ENCODE measurements around the gene CLEC9A. TPM values are rescaled to one million over a fixed set of nuclear protein-coding genes. Genes with fewer than 3 reads are reported as not detected.

The CLEC9A gene
- polyA plus RNA-seq, 1 donor from 2014 or later, result not detected

DNA sequence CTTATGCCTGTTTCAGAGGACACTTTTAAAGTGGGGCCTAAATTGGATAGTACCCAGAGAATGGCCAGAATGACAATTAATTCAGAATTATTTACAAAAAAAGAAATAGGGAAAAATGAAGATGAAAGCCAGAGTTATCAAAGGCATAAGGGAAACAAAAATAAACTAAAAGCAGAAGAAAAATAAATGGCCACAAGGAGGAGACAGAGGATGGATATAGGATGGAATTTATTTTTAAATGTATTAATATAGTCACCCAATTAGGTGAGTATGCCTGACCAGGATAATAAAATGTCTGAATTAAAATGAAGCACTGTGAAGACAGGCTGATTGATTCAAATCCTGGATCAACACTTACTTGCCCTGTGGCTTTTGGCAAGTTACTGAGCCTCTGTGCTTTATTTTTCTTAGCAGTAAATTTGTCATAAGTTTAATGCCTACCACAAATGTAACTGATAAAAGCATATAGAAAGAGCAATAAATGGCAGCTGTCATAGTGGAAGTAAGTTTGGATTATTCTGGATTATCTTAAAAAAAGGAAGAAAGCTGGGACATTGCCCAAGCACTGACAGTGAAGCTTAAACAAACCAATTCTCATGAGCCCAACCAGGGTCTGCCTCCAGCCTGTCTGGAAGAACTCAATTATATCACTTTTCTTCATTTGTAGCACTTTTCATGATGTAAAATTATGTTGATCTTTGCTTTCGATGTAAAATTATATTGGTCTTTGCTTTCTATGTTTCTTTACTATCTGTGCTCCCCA is 3.5 kb downstream of the CLEC9A start:
- peaks cover 0 to 2% (median 0%) of the 10 kb centered on the region in 3 donors for H3K4me1 Mint-ChIP-seq
- no peak overlapping the region for H3K27ac Mint-ChIP-seq
- no peaks in the 10 kb centered on the region for H3K9me3 Mint-ChIP-seq
- H3K36me3 Mint-ChIP-seq, result no peaks in the 10 kb centered on the region
- no peak overlapping the region for H3K4me3 Mint-ChIP-seq
- H3K27me3 Mint-ChIP-seq, result peaks cover 10% of the 10 kb centered on the region

DNA sequence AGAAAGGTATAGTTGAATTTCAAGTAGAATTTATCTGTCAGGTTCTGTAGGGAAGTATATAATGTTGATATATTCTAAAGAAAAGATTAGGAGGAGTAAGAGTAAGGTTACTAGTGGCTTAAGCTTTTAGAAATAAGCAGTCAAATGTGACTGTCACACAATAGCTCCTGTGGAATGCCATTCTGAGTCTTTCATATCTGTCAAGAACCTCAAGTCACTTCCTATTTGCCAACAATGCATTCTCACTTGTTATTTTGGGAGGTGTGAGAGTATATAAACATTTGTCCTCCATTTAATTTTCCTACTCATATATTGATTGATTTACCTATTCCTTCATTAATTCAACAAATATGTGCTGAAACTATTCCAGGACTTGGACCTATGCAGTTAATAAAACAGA is 11.7 kb downstream of the CLEC9A start:
- Mint-ChIP-seq H3K36me3 (no peaks in the 10 kb centered on the region), H3K27ac (no peak overlapping the region), H3K4me3 (no peak overlapping the region), H3K4me1 (no peaks in the 10 kb centered on the region), H3K27me3 (peaks cover 27% of the 10 kb centered on the region), H3K9me3 (no peaks in the 10 kb centered on the region)

DNA sequence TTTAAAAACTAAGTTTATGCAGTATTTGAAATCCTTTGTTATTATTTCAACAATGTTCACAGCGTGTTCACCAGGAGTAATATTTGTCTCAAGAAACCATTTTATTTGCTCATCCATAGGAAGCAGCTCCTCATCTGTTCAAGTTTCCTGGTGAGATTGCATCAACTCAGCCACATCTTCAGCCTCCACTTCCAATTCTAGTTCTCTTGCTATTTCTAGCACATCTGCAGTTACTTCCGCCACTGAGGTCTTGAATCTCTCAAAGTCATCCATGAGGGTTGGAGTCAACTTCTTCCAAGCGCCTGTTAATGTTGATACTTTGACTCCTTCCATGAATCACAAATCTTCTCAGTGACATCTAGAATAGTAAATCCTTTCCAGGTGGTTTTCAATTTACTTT is 18.0 kb downstream of the CLEC9A start:
- peaks cover 28% of the 10 kb centered on the region for H3K27me3 Mint-ChIP-seq
- peaks cover 1% of the 10 kb centered on the region for H3K36me3 Mint-ChIP-seq
- no peak overlapping the region for H3K27ac Mint-ChIP-seq
- peaks cover 0 to 4% (median 3%) of the 10 kb centered on the region in 3 donors for H3K9me3 Mint-ChIP-seq
- H3K4me3 Mint-ChIP-seq, result no peak overlapping the region
- H3K4me1 Mint-ChIP-seq, result peaks cover 3 to 7% (median 7%) of the 10 kb centered on the region in 3 donors

DNA sequence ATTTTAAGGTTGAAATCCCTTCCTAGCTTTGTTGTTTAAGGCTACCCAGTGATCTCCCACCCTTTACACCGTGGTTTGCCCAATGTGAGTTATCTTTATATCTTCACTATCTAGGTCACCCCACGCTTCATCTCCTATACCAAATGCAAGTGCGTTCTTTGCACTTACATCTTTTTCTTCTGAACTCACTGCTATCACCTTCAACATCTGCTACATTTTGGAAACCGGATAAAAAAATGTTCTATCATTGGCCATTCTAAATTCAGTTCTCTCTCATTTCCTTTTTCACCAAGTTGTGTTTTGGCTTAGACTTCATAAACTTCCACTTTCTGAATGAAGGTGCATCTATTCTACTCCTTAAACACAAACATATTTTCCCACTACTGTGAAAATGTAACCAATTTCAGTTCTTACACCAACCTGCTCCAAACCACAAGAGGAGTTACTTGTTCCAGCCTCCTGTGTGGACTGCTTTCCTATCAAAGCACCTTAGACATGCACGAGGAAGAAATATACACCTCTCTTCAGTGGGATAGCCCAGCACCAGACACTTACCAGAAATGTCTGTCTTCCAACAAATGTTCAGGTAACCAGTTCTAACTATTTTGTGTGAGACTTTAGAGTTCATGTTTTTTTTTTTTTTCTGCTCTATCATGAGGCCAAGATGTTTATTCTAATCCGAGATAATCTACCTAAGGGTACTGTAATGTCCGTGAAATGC is 21.9 kb downstream of the CLEC9A start:
- Mint-ChIP-seq H3K27ac (no peak overlapping the region), H3K36me3 (peaks cover 1% of the 10 kb centered on the region), H3K9me3 (peaks cover 3 to 5% (median 4%) of the 10 kb centered on the region in 3 donors), H3K4me3 (peak overlapping the region in 1 of 4 donors; percentile 19), H3K27me3 (peaks cover 21% of the 10 kb centered on the region), H3K4me1 (peaks cover 3 to 7% (median 7%) of the 10 kb centered on the region in 3 donors)

DNA sequence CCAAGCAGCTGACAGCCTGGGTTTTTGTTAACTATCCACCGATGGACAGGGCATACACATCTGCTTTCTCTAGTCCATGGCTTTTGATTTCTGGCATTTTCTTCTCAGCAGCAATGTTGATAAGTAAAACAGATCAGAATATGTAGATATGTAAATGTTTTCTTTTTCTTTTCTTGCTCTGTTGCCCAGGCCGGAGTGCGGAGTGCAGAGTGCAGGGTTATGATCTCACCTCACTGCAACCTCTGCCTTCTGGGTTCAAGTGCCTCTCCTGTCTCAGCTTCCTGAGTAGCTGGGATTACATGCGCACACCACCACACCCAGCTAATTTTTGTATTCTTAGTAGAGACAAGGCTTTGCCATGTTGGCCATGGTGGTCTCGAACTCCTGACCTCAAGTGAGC is 27.9 kb downstream of the CLEC9A start:
- Mint-ChIP-seq H3K36me3 (no peaks in the 10 kb centered on the region), H3K27me3 (peaks cover 14% of the 10 kb centered on the region), H3K9me3 (peaks cover 0 to 5% (median 0%) of the 10 kb centered on the region in 3 donors), H3K4me3 (no peak overlapping the region), H3K4me1 (peaks cover 0 to 3% (median 0%) of the 10 kb centered on the region in 3 donors), H3K27ac (no peak overlapping the region)

DNA sequence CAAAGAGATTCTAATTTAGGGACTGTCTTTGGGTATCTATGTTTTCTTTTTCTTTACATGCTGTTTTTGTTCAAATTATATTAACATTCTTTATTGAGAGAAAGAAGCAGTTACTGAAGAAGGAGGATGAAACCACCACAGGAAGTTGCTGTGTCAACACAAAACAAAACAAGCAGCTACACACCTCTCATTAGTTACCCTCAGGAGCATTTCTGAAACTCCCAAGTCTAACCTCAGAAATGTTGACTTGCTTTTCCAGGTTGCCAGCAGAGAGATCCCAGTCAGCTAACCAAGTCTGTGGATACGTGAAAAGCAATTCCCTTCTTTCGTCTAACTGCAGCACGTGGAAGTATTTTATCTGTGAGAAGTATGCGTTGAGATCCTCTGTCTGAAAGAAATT is 34.8 kb downstream of the CLEC9A start:
- Mint-ChIP-seq H3K9me3 (no peaks in the 10 kb centered on the region), H3K36me3 (no peaks in the 10 kb centered on the region), H3K4me3 (no peak overlapping the region), H3K27me3 (peaks cover 28% of the 10 kb centered on the region), H3K27ac (peak overlapping the region in 1 of 3 donors; percentile 11), H3K4me1 (peaks cover under 1 to 15% (median 4%) of the 10 kb centered on the region in 3 donors)

DNA sequence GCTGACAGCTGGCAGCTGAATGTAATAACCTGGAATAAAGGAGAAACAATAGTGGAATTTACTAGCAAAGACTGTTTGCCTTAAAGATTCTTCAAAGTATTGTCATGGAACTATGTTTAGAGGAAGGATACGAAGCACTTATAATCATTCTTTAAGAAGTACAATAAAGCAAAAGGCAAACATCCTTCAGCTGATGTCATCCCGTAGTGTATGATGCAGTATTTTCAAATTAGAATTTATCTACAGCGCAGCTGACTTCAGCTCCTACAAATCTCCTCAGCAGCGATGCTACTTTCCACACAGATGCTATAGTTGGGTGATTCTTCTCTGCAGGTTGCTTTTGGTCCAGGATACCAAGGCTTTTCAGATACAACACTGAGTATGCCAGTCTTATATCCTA is 36.8 kb downstream of the CLEC9A start:
- Mint-ChIP-seq H3K4me3 (no peak overlapping the region), H3K9me3 (no peaks in the 10 kb centered on the region), H3K4me1 (peaks cover 5 to 21% (median 6%) of the 10 kb centered on the region in 3 donors), H3K27me3 (peaks cover 37% of the 10 kb centered on the region), H3K27ac (no peak overlapping the region), H3K36me3 (no peaks in the 10 kb centered on the region)

DNA sequence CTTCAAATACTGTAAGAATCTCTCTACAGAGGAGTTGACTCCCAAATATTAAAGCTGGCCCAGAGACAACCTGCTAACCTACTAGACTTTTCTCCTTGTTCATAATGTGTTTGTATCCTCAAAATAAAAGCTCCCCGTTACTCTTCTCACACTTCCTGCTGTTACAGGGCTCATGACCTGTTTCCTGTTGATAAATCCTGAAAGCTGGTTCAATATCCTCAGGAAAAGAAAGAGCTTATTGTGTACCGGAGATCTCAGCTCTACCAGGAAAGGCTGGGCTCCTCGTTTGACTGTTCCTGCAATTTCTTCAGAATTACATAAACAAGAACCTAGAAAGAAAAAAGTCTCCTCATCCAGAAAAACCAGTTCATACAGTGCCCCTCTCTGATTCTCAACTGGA is 37.5 kb downstream of the CLEC9A start:
- Mint-ChIP-seq H3K36me3 (no peaks in the 10 kb centered on the region), H3K4me1 (peaks cover 5 to 21% (median 6%) of the 10 kb centered on the region in 3 donors), H3K27ac (no peak overlapping the region), H3K9me3 (no peaks in the 10 kb centered on the region), H3K4me3 (no peak overlapping the region), H3K27me3 (peaks cover 34% of the 10 kb centered on the region)

DNA sequence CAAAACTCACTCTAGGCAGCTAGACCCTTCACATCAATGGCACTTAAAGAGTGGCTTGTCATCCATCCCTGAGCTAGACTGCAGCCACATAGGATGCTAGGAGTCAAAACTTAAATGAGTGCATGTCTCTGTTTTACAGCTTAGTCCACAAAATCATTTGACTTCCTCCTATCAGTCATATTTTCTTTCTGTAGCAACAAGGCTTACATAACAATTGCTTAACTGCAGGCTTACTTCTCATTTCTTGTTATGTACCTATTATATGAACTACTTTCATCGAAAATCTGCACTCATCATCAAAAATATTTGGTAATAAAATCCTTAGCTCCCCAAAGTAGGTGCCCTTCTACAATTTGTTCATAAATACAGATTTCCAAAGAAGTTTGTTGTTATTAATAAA is 38.2 kb downstream of the CLEC9A start:
- Mint-ChIP-seq H3K27me3 (peaks cover 36% of the 10 kb centered on the region), H3K27ac (no peak overlapping the region), H3K4me1 (peaks cover 5 to 21% (median 6%) of the 10 kb centered on the region in 3 donors), H3K4me3 (no peak overlapping the region), H3K9me3 (no peaks in the 10 kb centered on the region), H3K36me3 (no peaks in the 10 kb centered on the region)

DNA sequence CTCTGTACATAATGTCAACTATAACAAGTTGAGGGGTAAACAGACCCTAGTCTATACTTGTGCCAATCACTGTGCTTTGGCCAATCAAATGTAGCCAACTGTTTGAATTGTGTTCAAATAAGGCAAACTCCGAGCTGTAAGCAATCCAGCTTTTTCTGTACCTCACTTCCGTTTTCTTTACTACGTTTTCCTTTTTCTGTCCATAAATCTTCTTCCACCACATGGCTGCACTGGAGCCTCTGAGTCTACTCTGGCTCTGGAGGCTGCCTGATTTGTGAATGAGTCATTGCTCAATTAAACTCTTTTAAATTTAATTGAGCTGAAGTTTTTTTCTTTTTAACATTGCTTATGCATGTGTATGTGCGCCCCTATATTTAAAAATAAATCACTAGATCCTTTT is 38.6 kb downstream of the CLEC9A start:
- Mint-ChIP-seq H3K9me3 (no peaks in the 10 kb centered on the region), H3K36me3 (no peaks in the 10 kb centered on the region), H3K4me1 (peaks cover 5 to 21% (median 6%) of the 10 kb centered on the region in 3 donors), H3K27me3 (peaks cover 36% of the 10 kb centered on the region), H3K4me3 (no peak overlapping the region), H3K27ac (no peak overlapping the region)

DNA sequence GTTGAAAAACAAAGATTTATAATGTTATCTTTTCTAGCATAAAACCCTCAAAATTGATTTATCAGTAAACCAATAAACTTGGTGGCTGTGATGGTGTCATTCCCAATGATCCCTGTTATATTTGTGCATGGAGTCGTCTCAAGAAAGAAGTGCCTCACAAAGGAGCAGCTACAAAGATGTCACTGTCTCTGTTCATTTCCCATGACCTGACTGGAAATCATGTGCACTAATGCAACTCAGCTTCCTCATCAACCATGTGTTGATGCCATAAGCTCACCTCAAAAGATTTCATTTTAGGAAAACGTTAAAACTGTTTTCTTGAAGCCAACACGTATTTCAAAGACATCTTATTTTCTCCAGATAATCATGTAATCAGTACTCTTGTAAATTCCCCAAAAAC is 39.5 kb downstream of the CLEC9A start:
- H3K27me3 Mint-ChIP-seq, result peaks cover 35% of the 10 kb centered on the region
- H3K9me3 Mint-ChIP-seq, result no peaks in the 10 kb centered on the region
- H3K36me3 Mint-ChIP-seq, result no peaks in the 10 kb centered on the region
- H3K4me1 Mint-ChIP-seq, result peaks cover 5 to 21% (median 6%) of the 10 kb centered on the region in 3 donors
- no peak overlapping the region for H3K27ac Mint-ChIP-seq
- no peak overlapping the region for H3K4me3 Mint-ChIP-seq

DNA sequence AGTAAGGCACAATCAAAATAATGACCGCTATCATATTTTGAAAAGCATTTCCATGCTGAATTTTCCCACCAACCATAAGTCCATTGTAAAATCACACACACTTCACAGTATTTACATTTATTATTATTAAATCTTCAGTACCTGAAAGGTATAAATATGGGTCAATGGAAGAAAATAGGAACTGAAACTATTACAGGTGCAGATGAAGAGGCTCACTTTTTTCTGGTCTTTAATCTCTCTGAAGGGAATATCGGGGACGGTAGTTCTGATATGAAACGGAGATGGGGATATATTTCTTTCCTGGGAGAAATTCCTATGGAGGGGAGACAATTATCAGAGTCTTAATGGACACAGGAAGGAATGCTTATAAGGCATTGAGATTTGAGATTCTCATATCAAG is 39.9 kb downstream of the CLEC9A start:
- peaks cover 35% of the 10 kb centered on the region for H3K27me3 Mint-ChIP-seq

DNA sequence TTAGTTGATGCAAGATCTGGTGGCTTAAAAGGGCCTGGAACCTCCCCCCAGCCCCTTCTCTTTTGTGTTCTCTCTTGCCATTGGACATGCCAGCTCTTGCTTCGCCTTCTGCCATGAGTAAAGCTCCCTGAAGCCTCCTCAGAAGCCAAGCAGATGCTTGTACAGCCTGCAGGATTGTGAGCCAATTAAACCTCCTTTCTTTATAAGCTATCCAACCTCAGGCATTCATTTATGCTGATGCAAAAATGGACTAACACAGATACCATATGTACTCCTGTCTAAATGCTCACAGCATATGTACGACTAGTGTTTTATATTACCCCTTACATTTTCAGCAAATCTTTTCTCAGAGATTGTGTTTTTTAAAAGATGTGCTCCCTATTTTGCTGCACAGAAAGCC is 41.6 kb downstream of the CLEC9A start:
- H3K27ac Mint-ChIP-seq, result no peak overlapping the region
- no peaks in the 10 kb centered on the region for H3K9me3 Mint-ChIP-seq
- peaks cover 5 to 21% (median 6%) of the 10 kb centered on the region in 3 donors for H3K4me1 Mint-ChIP-seq
- no peak overlapping the region for H3K4me3 Mint-ChIP-seq
- peaks cover 30% of the 10 kb centered on the region for H3K27me3 Mint-ChIP-seq
- no peaks in the 10 kb centered on the region for H3K36me3 Mint-ChIP-seq

More for the DNA sequence above, 39.9 kb downstream of the CLEC9A start:
- Mint-ChIP-seq H3K4me3 (no peak overlapping the region), H3K36me3 (no peaks in the 10 kb centered on the region), H3K9me3 (no peaks in the 10 kb centered on the region), H3K4me1 (peaks cover 5 to 21% (median 6%) of the 10 kb centered on the region in 3 donors), H3K27ac (no peak overlapping the region)

DNA sequence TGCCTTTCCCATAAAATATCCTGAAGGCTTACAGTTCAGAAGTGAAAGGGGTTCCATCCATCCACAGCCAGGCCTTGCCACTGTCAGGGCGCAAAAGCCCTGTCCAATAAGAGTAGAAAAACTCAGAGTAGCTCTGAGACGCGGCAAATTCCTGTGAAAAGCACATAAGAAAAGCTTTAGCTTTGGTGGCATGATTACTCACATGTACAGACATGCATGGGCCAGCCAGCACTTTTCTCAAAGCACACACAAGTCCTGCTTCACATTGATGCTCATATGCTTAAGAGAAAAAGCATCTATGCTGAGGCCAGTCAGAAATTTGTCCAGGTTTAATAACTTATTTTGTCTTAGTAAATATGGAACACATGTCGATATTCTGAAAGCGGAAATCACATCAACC is 42.8 kb downstream of the CLEC9A start:
- Mint-ChIP-seq H3K4me3 (no peak overlapping the region), H3K9me3 (no peaks in the 10 kb centered on the region), H3K36me3 (no peaks in the 10 kb centered on the region), H3K27me3 (peaks cover 23% of the 10 kb centered on the region), H3K4me1 (peaks cover 5 to 20% (median 6%) of the 10 kb centered on the region in 3 donors), H3K27ac (no peak overlapping the region)

DNA sequence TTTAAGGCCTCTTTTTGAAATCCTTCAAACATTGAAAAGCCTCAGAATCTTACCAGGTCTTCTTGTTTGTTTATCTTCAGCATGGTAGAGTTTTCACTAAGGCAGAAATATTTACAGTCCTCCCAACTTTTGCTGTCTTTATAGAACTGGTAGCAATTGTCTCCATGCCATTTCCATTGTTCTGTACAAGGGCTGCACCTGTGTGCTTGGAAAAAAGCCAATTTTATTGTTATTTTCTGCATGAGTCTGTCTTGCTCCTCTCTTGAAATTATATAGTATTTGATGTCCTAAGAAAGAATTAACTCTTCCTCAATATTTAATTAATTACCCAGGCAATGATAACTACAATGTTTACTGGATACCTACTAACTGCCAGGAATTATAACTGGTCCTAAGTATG is 45.0 kb downstream of the CLEC9A start:
- no peak overlapping the region for H3K27ac Mint-ChIP-seq
- H3K27me3 Mint-ChIP-seq, result peaks cover 17% of the 10 kb centered on the region
- H3K4me1 Mint-ChIP-seq, result peaks cover 1 to 7% (median 2%) of the 10 kb centered on the region in 3 donors
- no peak overlapping the region for H3K4me3 Mint-ChIP-seq
- no peaks in the 10 kb centered on the region for H3K36me3 Mint-ChIP-seq
- no peaks in the 10 kb centered on the region for H3K9me3 Mint-ChIP-seq
